Endothelial cell of umbilical vein (primary cell): ENCODE results near the gene MRPL14. TPM values are rescaled to one million over a fixed set of nuclear protein-coding genes. Genes with fewer than 3 reads are reported as not detected.
A peak's percentile ranks its signal among the peaks of the same experiment; 100 is the strongest.

Experiments used
- BruUV-seq: library from RNA; stranded (reverse); fragments of 400-500 nt; replicated peaks from 2 replicates; lab custom pipeline; 2021; lab: Mats Ljungman, UMichigan
- CTCF ChIA-PET: fragments of 300-600, 350-600 bp; sonication (Branson Sonifier 250); formaldehyde crosslinking; loops from one replicate; lab custom pipeline; 2021; ENCODE audit warnings: antibody characterized with exemption, inconsistent platforms; lab: Charles Lee
- POLR2A ChIA-PET: fragments of 300-600, 350-600 bp; sonication (Branson Sonifier 250); formaldehyde crosslinking; loops from one replicate; lab custom pipeline; 2021; ENCODE audit warnings: antibody characterized with exemption, inconsistent platforms; lab: Charles Lee
- DNase-seq: peaks from one replicate; pipeline ENCODE4 v3.0.0-alpha.2; 2011; ENCODE audit warnings: low read depth, low spot score
- FAIRE-seq: peaks from 2 replicates; lab custom pipeline; 2011; peaks lifted over from hg19 to GRCh38; lab: Jason Lieb, UNC
- H2AFZ ChIP-seq: 2 replicates; pipeline ENCODE4 v1.6.0; 2012; ENCODE audit warnings: low read depth, low read length, control low read depth, inconsistent platforms
- H3K27ac ChIP-seq: 2 replicates; pipeline ENCODE4 v1.5.1; 2011; ENCODE audit warnings: low read depth, mild to moderate bottlenecking, control low read depth, low read length, moderate library complexity; ENCODE audit not compliant: insufficient read depth
- H3K27me3 ChIP-seq, 2 experiments: 2 replicates each; pipeline versions ENCODE4 v1.6.0 to v1.6.1; 2011; ENCODE audit warnings: low read length in 2 of 2, mixed read lengths in 1 of 2; ENCODE audit not compliant: control insufficient read depth in 2 of 2, insufficient read depth in 2 of 2
- H3K36me3 ChIP-seq, 2 experiments: 2 replicates in 1 of 2; 3 replicates in 1 of 2; pipeline ENCODE4 v1.5.1; 2011; ENCODE audit warnings: low read length in 2 of 2, mild to moderate bottlenecking in 1 of 2, moderate library complexity in 1 of 2; ENCODE audit not compliant: control insufficient read depth in 2 of 2, insufficient read depth in 2 of 2; ENCODE audit errors: extremely low read depth in 1 of 2
- H3K4me1 ChIP-seq: 3 replicates; pipeline ENCODE4 v1.5.1; 2011; ENCODE audit warnings: mild to moderate bottlenecking, low read length; ENCODE audit not compliant: control insufficient read depth, insufficient read depth; ENCODE audit errors: extremely low read depth
- H3K4me2 ChIP-seq: 2 replicates; pipeline ENCODE4 v1.6.1; 2011; ENCODE audit warnings: low read length, control low read depth, mixed read lengths; ENCODE audit not compliant: insufficient read depth
- H3K4me3 ChIP-seq, 3 experiments: fragments of 200-600 bp in 1 of 3; sonication (generic), shearing (Covaris generic) in 1 of 3; replicated peaks in 1 of 3; 2 replicates each; pipeline ENCODE4 v1.5.1; 2011 to 2016; ENCODE audit warnings: control low read depth in 3 of 3, low read length in 3 of 3, mild to moderate bottlenecking in 2 of 3, inconsistent platforms in 1 of 3, low read depth in 1 of 3, moderate library complexity in 1 of 3; ENCODE audit not compliant: insufficient read depth in 1 of 3
- H3K79me2 ChIP-seq: 2 replicates; pipeline ENCODE4 v1.6.0; 2012; ENCODE audit warnings: low read length, inconsistent platforms; ENCODE audit not compliant: control insufficient read depth, insufficient read depth
- H3K9ac ChIP-seq: replicated peaks from 2 replicates; pipeline ENCODE3; 2011; ENCODE audit warnings: low read length, control low read depth; ENCODE audit not compliant: insufficient read depth; ENCODE audit errors: extremely low read depth
- H3K9me1 ChIP-seq: replicated peaks from 3 replicates; pipeline ENCODE4 v1.6.0; 2011; ENCODE audit warnings: mild to moderate bottlenecking, low read length; ENCODE audit not compliant: control insufficient read depth, insufficient read depth; ENCODE audit errors: extremely low read depth
- H3K9me3 ChIP-seq: replicated peaks from 2 replicates; pipeline ENCODE4 v1.5.1; 2012; ENCODE audit warnings: low read length, inconsistent platforms; ENCODE audit not compliant: control insufficient read depth, insufficient read depth
- H4K20me1 ChIP-seq: replicated peaks from 2 replicates; pipeline ENCODE3; 2011; ENCODE audit warnings: mild to moderate bottlenecking, low read length; ENCODE audit not compliant: control insufficient read depth, insufficient read depth; ENCODE audit errors: extremely low read depth
- FOS ChIP-seq: IDR thresholded peaks from 2 replicates; pipeline ENCODE4 v1.6.1; 2011; ENCODE audit warnings: mild to moderate bottlenecking, low read length, moderate library complexity, borderline replicate concordance; ENCODE audit not compliant: insufficient read depth
- GATA2 ChIP-seq: IDR thresholded peaks from 2 replicates; pipeline ENCODE4 v1.7.0; 2011; ENCODE audit warnings: low read depth, mild to moderate bottlenecking, moderate library complexity, mixed read lengths, low read length; ENCODE audit not compliant: insufficient read length, insufficient read depth
- JUN ChIP-seq: IDR thresholded peaks from 2 replicates; pipeline ENCODE4 v1.6.1; 2011; ENCODE audit warnings: borderline replicate concordance, low read depth; ENCODE audit not compliant: insufficient read length, insufficient read depth
- MYC ChIP-seq: IDR thresholded peaks from one replicate; pipeline ENCODE4 v1.6.1; 2011; ENCODE audit warnings: mild to moderate bottlenecking, low read depth, low read length
- POLR2A ChIP-seq: IDR thresholded peaks from 2 replicates; pipeline ENCODE4 v1.6.1; 2012; ENCODE audit warnings: low read depth, mild to moderate bottlenecking, control low read depth, low read length
- POLR2AphosphoS5 ChIP-seq: IDR thresholded peaks from 2 replicates; pipeline ENCODE4 v1.6.1; 2012; ENCODE audit warnings: low read depth, mild to moderate bottlenecking, control low read depth, low read length, moderate library complexity; ENCODE audit not compliant: insufficient read depth
- dilution Hi-C: fragments of 300-500 bp; cut with MboI; formaldehyde crosslinking; loops from one replicate; pipeline ENCODE4 v1.15.0; 2019; ENCODE audit warnings: low sequenced_read_pairs; ENCODE audit not compliant: extremely low pct_ligation_motif_present
- intact Hi-C: fragments of 100-400 bp; cut with micrococcal nuclease; formaldehyde crosslinking; loops from one replicate; pipeline ENCODE4 v1.10.0; 2022
- polyA plus RNA-seq, 4 experiments: library from polyadenylated mRNA; depleted of rRNA in 3 of 4; stranded (reverse) in 3 of 4; unstranded in 1 of 4; fragments of >200 nt; gene quantifications; 2 replicates each; pipeline versions ENCODE4 v1.2.1 to v1.2.3, GENCODE V29; 2011 to 2012; ENCODE audit warnings: missing spikeins in 1 of 4
- total RNA-seq: library from RNA; stranded (reverse); gene quantifications from 2 replicates; pipeline ENCODE4 v1.2.3, GENCODE V29; 2021
- TF ChIP-seq, protein P1 (sequence below): IDR thresholded peaks from 2 replicates; pipeline ENCODE4 v1.6.1; 2011; ENCODE audit not compliant: insufficient read depth, insufficient read length

Gene MRPL14
- total and polyA plus RNA-seq, 2 donors (not counting 3 experiments of a cell fraction or from before 2014, with no cell fraction given) = 68.1 to 103 TPM

DNA sequence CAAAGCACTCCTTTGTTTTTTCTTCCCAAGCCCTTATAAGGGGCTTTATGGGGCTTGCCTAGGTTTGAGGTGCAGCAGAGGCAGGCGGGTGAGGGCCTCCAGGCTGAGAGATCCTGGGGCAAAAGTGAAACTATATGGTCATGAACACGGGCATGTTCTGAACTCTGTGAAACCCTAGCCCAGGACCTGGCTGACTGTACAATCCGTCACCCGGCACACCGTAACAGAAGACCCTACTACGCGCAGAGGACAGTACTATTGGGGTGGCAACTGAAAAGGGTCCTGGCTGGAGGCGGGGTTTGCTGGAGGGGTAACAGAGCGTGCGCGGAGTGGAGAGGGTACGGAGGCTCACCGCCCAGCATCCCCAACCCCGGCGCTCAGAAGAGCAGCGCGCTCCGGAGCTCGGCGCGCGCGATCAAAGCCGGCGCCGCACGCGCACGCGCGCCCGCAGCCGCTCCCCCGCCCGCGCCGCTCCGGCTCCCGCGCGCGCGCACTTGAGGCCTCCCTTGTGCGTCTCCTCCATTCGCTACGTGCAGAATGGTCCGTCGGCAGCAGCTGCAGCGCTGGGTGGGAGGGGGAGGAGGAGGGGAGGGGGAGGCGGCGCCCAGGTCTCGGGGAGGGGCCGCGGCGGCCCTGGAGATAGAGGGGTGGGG lies 54.2 kb downstream of the MRPL14 start:
- no peaks in the 10 kb centered on the region for H3K36me3 ChIP-seq
- peak overlapping the region; percentile 44 for H3K4me2 ChIP-seq
- H3K27me3 ChIP-seq = no peaks in the 10 kb centered on the region
- no peak for FAIRE-seq
- dilution Hi-C loops (no loop called here), intact Hi-C loops (loop anchor here (10.0 kb wide), 1 partner anchor 118 kb away; no protein-coding TSS in a partner anchor)
- peaks cover 11% of the 10 kb centered on the region for H3K4me1 ChIP-seq
- no TSS peak for BruUV-seq
- peak overlapping the region in 2 of 3 experiments; percentile 36 to 41 for H3K4me3 ChIP-seq
- no peaks in the 10 kb centered on the region for H3K9me3 ChIP-seq
- TF ChIP-seq, protein P1, sequence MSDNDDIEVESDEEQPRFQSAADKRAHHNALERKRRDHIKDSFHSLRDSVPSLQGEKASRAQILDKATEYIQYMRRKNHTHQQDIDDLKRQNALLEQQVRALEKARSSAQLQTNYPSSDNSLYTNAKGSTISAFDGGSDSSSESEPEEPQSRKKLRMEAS = no peak
- TF ChIP-seq GATA2 (no peak), FOS (no peak), JUN (no peak), MYC (no peak), POLR2A (peak; percentile 49), POLR2AphosphoS5 (peak; percentile 21)
- H3K9ac ChIP-seq = peak overlapping the region; percentile 19
- no peaks in the 10 kb centered on the region for H4K20me1 ChIP-seq
- peak overlapping the region; percentile 1 for H3K27ac ChIP-seq
- DNase-seq = peak; percentile 57
- H2AFZ ChIP-seq = peak overlapping the region; percentile 78
- ChIA-PET POLR2A (interaction anchor here (0.5 to 0.6 kb wide), 2 partner anchors 298 to 304 kb away, joined by 3 to 4 read pairs; no protein-coding TSS in a partner anchor), CTCF (interaction anchor here (1.0 to 5.2 kb wide), 20 partner anchors 8 to 408 kb away, joined by 3 to 91 read pairs (median 6); partner anchors contain the start of gene VEGFA)
- H3K79me2 ChIP-seq = no peaks in the 10 kb centered on the region
- no peaks in the 10 kb centered on the region for H3K9me1 ChIP-seq
